ENCODE results near the gene CD47.
A peak's percentile ranks its signal among the peaks of the same experiment; 100 is the strongest.

CD47 gene

GRCh38 chr3:108090701-108091497 is at the start of gene CD47:
Gene CD47 (minus strand): TSS chr3:108091031. CDS start chr3:108090908, 123 bp downstream.
- DNase-seq: peak; percentile 98

GRCh38 chr3:108137460-108137814 is 46.6 kb upstream of the CD47 start:
- no peak for DNase-seq

- DNase-seq: no peak
Observed at GRCh38 chr3:108136561-108137459, 46.0 kb upstream of the CD47 start.

- DNase-seq: no peak
Observed at GRCh38 chr3:108134555-108134880, 43.7 kb upstream of the CD47 start.

DNA sequence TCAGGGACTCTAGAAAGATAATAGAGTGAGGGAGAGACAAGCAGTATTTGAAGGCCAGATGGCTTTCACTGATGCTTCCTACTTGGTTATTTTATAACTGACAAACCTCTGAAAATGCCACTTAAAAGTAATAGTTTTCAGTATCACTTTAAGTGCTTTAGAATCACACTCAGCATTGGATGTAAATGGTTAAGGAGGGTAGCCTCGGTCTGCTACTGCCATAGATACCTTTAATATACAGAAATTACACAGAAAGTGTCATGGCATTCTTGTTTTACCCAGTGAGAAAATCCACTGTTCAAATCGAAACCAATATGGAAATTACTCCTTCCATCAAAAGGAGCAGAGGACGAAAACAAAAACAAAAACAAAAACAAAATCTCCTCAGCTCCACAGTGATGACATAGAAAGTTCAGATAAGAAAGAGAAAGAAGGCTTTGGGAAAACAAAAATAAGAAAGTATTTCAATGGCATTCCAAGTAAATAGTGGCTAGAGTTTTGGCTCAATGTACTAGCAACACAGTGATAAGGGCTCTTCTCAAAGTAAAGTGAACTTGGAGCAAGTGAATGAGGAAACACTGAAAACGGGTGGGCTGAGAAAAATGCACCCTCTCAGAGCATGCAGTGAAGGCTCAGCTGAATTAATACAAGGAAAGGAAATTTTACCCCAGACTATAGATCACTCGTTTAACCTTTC is 43.2 kb upstream of the CD47 start:
- no peak for DNase-seq

GRCh38 chr3:108133048-108133369 is 42.2 kb upstream of the CD47 start:
- no peak for DNase-seq

- no peak for DNase-seq
Observed at GRCh38 chr3:108131475-108132134, 40.8 kb upstream of the CD47 start.

DNA sequence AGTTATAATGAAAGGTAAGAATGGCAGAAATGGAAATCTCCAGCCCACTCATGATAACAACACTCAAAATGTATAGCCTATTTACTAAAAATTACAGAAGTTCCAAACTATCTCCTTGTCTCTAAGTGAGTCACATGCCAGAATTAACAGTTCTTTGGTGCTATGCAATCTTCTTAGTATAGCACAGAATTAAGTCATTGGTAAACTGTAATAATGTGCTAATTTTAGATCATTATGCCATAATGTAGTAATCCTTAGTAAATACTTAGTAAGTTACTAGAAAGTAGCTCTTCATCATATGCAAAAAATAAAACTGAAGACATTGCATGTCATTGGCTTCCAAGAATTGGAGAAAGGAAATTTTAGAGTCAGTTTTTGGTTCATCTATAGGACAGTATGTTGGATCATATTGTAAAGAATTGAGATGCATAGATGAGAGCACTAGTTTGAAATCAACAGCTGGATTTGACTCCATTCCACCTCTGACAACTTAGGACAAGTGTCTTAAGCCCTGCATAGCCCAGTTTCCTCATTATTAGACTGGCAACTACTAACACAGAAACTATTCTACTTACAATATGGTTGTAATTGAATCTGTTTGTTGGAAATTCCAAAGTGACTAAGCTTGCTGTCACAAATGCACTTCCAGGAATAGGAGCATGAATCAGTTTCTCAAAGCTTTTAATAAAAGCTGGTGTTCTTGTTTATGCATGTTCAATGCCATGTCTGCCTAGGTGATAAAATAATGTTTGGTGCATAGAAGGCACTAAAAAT is 40.1 kb upstream of the CD47 start:
- no peak for DNase-seq

GRCh38 chr3:108130236-108130635 is 39.4 kb upstream of the CD47 start:
- no peak for DNase-seq

DNA sequence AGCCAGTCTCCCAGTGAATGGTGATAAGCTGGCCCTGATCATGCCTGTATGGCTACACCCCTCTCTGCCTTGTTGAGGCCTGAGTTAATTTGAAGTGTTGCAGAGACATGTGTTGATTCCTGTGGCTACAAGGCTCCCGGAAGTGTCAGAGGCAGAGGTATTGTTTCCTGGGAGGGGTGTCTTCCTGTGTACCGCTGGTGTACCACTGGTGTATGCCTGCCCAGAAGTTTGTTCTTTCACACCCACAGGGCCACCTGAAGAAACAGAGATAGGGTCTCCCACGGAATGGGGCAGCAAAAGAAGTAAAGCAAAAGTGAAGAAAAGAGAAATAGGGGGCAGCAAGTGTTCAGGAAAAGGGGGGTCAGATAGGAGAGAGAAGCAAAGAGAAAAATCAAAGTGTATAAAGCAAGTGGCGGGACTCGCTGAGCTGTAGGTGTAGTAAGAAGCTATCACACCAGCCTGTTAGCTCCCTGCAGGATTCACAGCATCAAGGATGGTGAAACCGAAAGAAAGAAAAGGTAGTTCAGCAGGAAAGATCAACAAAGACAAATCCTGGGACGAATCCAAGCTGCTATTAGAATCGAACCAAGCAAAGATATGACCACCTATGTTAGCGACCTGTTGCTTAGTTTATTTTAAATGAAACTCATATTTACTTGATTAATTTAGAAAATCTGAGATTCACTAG is 36.6 kb upstream of the CD47 start:
- DNase-seq: peak; percentile 78

GRCh38 chr3:108126348-108126747 is 35.5 kb upstream of the CD47 start:
- DNase-seq: no peak

DNA sequence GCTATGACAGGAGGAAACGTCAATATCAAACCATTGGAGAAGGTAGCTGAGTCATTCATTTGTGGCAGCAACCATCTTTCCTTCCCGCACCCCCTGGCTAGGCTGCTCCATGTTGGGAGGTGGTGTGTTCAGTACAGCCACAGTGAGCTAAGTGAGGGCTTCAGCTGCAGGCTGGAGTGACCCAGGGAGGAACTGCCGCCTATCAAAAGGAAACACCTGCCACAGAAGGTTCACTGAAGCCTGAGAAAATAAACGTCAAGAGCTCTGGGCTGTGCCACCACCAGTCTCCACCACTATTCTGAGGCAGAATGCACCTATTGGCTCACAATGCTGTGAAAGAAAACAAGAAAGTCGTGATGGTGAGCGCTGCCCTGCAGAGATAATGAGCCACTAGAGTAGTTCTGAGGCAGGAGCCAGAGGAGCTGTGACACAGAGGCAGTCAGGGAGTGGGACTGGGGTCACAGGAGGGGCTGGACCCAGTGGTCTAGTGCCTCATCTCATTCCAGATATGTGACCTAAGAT is 34.8 kb upstream of the CD47 start:
- DNase-seq: peak; percentile 62

GRCh38 chr3:108125153-108125543 is 34.3 kb upstream of the CD47 start:
- no peak for DNase-seq

- peak; percentile 59 for DNase-seq
Observed at GRCh38 chr3:108124337-108125152, 33.7 kb upstream of the CD47 start.

- no peak for DNase-seq
Observed at GRCh38 chr3:108123326-108123725, 32.5 kb upstream of the CD47 start.

- DNase-seq: no peak
Observed at GRCh38 chr3:108122276-108122675, 31.4 kb upstream of the CD47 start.

DNA sequence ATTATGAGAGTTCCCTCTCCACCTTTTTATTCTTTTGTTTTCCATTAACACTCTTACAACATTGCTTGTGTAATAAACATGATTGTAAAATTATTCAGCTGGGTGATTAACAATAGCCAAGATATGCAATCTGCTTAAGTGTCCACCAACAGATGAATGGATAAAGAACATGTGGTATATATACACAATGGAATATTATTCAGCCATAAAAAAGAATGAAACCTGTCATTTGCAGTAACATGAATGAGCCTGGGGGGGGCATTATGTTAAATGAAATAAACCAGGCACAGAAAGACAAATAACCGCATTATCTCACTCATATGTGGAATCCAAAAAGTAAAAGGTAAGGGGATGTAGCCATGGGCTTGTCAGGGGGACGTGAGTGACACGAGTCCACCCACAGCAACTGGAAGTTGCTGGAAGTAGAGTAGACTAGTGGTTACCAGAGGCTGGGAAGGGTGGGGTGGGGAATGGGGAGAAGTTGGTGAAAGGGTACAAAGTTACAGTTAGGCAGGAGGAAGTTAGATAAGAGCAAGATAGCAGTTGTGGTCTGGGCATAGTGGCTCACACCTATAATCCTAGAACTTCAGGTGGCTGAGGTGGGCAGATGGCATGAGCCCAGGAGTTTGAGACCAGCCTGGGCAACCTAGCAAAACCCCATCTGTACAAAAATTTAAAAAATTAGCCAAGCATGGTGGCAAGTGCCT is 28.7 kb upstream of the CD47 start:
- no peak for DNase-seq

DNA sequence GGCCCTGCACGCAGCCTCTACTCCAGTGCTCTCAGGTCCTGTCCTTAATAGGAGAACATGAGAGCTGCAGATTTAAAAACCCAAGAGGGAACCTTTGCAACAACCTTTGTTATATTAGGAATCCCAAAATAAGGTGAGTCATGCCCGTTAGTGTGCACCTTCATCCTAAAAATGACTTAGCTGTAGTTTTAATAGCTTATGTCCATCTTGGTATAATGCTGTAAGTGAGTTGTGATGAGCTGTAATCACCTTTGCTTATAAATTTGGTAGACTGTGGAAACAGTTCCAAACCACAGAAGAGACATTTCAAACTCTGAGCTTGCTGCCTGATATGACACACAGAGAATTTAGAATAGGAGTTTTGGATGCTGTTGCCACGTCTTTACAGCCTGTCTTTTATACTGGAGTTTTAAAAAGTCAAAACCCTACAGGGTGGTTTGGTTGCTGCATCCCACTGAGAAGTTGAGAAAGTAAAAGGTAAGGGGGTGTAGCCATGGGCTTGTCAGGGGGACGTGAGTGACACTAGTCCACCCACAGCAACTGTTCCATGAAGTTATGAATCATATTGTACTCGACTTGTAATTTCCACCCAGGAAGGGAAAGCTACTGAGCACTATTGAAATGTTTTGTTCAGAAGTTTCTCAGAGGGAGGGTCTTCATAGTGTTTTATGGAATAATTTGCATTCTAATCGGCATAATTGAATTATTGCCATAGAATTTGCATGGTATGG is 27.4 kb upstream of the CD47 start:
- no peak for DNase-seq

DNA sequence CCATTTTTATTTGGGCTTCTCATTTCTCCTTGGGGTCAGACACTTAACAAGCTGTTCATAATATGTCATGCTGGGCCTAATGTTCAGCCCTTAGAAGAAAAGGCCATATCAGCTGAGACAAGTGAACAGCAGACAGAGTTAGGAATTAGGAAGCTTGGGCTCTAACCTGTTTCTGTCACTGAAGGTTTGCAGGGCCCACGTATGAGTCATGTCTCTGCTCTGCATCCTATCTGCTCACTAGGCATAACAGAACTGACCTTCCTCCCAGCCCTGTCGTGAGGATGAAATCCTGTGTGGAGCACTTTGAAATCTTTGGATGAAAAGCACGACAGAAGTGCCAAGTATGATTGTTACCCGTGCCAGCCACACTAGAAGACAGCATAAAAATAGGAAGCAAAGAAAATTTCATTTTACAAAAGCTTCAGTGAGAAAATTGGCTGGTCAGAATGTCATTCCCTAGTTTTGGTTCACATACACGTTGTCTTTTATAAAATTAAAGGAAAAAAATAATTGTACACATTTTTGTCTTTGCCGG is 26.5 kb upstream of the CD47 start:
- no peak for DNase-seq

Measured in CD4-positive, alpha-beta T cell treated with Interleukin-6 for 4 hours (primary cell).